DOHH2 (cell line): ENCODE data around the gene DGKD.

Experiments
- H3F3A ChIP-seq: fragments of 200-600 bp; sonication (generic), shearing (Covaris generic); 2 replicates; pipeline ENCODE4 v1.6.0; 2016; ENCODE audit warnings: antibody characterized with exemption, mild to moderate bottlenecking; ENCODE audit not compliant: control insufficient read depth, insufficient read depth
- H3K27ac ChIP-seq: fragments of 200-600 bp; sonication (generic); 2 replicates; pipeline ENCODE4 v1.5.1; 2014; ENCODE audit warnings: low read depth, mild to moderate bottlenecking, low read length, moderate library complexity
- H3K27me3 ChIP-seq: fragments of 200-600 bp; sonication (generic); 2 replicates; pipeline ENCODE4 v1.6.1; 2014; ENCODE audit warnings: mild to moderate bottlenecking, low read length, mixed read lengths; ENCODE audit not compliant: control insufficient read depth
- H3K36me3 ChIP-seq: fragments of 200-600 bp; sonication (generic); 2 replicates; pipeline ENCODE4 v1.6.1; 2014; ENCODE audit warnings: mild to moderate bottlenecking, low read length, moderate library complexity, mixed read lengths; ENCODE audit not compliant: control insufficient read depth
- H3K4me1 ChIP-seq: fragments of 200-600 bp; sonication (generic); 2 replicates; pipeline ENCODE4 v1.6.1; 2014; ENCODE audit warnings: mild to moderate bottlenecking, low read length, mixed read lengths; ENCODE audit not compliant: control insufficient read depth
- H3K4me2 ChIP-seq: fragments of 200-600 bp; sonication (generic); 2 replicates; pipeline ENCODE4 v1.6.0; 2014; ENCODE audit warnings: mild to moderate bottlenecking, low read length, moderate library complexity
- H3K4me3 ChIP-seq: fragments of 200-600 bp; sonication (generic); 2 replicates; pipeline ENCODE4 v1.5.1; 2014; ENCODE audit warnings: mild to moderate bottlenecking, low read length, mixed read lengths
- H3K79me2 ChIP-seq: fragments of 200-600 bp; sonication (generic); 2 replicates; pipeline ENCODE4 v1.6.1; 2014; ENCODE audit warnings: mild to moderate bottlenecking, low read length, mixed read lengths; ENCODE audit not compliant: control insufficient read depth
- H3K9me2 ChIP-seq: fragments of 200-600 bp; sonication (generic); replicated peaks from 2 replicates; pipeline ENCODE4 v1.6.1; 2014; ENCODE audit warnings: mild to moderate bottlenecking, low read length, mixed read lengths; ENCODE audit not compliant: control insufficient read depth
- H3K9me3 ChIP-seq: fragments of 200-600 bp; sonication (generic); 2 replicates; pipeline ENCODE4 v1.6.1; 2014; ENCODE audit warnings: antibody characterized with exemption, low read length, mixed read lengths; ENCODE audit not compliant: control insufficient read depth, insufficient read depth
- H4K20me1 ChIP-seq: fragments of 200-600 bp; sonication (generic); 2 replicates; pipeline ENCODE4 v1.6.0; 2014; ENCODE audit warnings: low read depth, mild to moderate bottlenecking, antibody characterized with exemption, low read length, moderate library complexity; ENCODE audit not compliant: control insufficient read depth, insufficient read depth
- CTCF ChIP-seq: fragments of 200-600 bp; sonication (generic); IDR thresholded peaks from one replicate; pipeline ENCODE4 v1.5.1; 2014; ENCODE audit warnings: antibody characterized with exemption, mild to moderate bottlenecking, low read depth, low read length; ENCODE audit not compliant: poor library complexity, severe bottlenecking
- EZH2phosphoT487 ChIP-seq: fragments of 200-600 bp; sonication (generic); IDR thresholded peaks from 2 replicates; pipeline ENCODE4 v1.6.1; 2017; ENCODE audit warnings: borderline replicate concordance, mild to moderate bottlenecking, antibody characterized with exemption, low read length, moderate library complexity, mixed read lengths

DGKD gene

GRCh38 chr2:233457356-233457755, 103.1 kb downstream of the DGKD start:
- H3K36me3 ChIP-seq = peaks cover 68% of the 10 kb centered on the region
- no peaks in the 10 kb centered on the region for H3K9me3 ChIP-seq
- no peaks in the 10 kb centered on the region for H4K20me1 ChIP-seq
- no peaks in the 10 kb centered on the region for H3K9me2 ChIP-seq
- no peak overlapping the region for H3K27ac ChIP-seq
- H3F3A ChIP-seq = no peaks in the 10 kb centered on the region
- TF ChIP-seq EZH2phosphoT487 = no peak
- no peak for TF ChIP-seq CTCF
- no peaks in the 10 kb centered on the region for H3K79me2 ChIP-seq
- H3K4me2 ChIP-seq = no peak overlapping the region
- no peaks in the 10 kb centered on the region for H3K27me3 ChIP-seq
- no peak overlapping the region for H3K4me3 ChIP-seq
- no peaks in the 10 kb centered on the region for H3K4me1 ChIP-seq

GRCh38 chr2:233458031-233458610, 103.8 kb downstream of the DGKD start:
- Histone ChIP-seq H3K4me2 (no peak overlapping the region), H3K36me3 (peaks cover 67% of the 10 kb centered on the region), H3F3A (no peaks in the 10 kb centered on the region), H3K4me1 (no peaks in the 10 kb centered on the region), H3K4me3 (no peak overlapping the region), H3K27ac (no peak overlapping the region), H3K9me2 (no peaks in the 10 kb centered on the region), H3K27me3 (no peaks in the 10 kb centered on the region), H3K9me3 (no peaks in the 10 kb centered on the region), H3K79me2 (no peaks in the 10 kb centered on the region), H4K20me1 (no peaks in the 10 kb centered on the region)
- TF ChIP-seq EZH2phosphoT487 (no peak), CTCF (no peak)

- TF ChIP-seq EZH2phosphoT487 = no peak
- TF ChIP-seq CTCF = no peak
- Histone ChIP-seq H3K4me1 (no peaks in the 10 kb centered on the region), H3K9me2 (no peaks in the 10 kb centered on the region), H3F3A (no peaks in the 10 kb centered on the region), H3K36me3 (peaks cover 65% of the 10 kb centered on the region), H3K9me3 (no peaks in the 10 kb centered on the region), H4K20me1 (no peaks in the 10 kb centered on the region), H3K27ac (no peak overlapping the region), H3K4me2 (no peak overlapping the region), H3K79me2 (no peaks in the 10 kb centered on the region), H3K27me3 (no peaks in the 10 kb centered on the region), H3K4me3 (no peak overlapping the region)
Observed at GRCh38 chr2:233458826-233459225, 104.5 kb downstream of the DGKD start.

GRCh38 chr2:233459426-233459825, 105.1 kb downstream of the DGKD start:
- no peak overlapping the region for H3K4me3 ChIP-seq
- no peaks in the 10 kb centered on the region for H3F3A ChIP-seq
- TF ChIP-seq EZH2phosphoT487 (no peak), CTCF (no peak)
- no peak overlapping the region for H3K27ac ChIP-seq
- no peaks in the 10 kb centered on the region for H3K4me1 ChIP-seq
- no peaks in the 10 kb centered on the region for H3K79me2 ChIP-seq
- no peaks in the 10 kb centered on the region for H3K9me2 ChIP-seq
- no peak overlapping the region for H3K4me2 ChIP-seq
- no peaks in the 10 kb centered on the region for H3K9me3 ChIP-seq
- H3K36me3 ChIP-seq = peaks cover 67% of the 10 kb centered on the region
- no peaks in the 10 kb centered on the region for H3K27me3 ChIP-seq
- no peaks in the 10 kb centered on the region for H4K20me1 ChIP-seq
